C4-2B (cell line): Measurements from ENCODE around the gene WDR59.

ENCODE experiments used
- CTCF ChIP-seq: fragments of 450-650 bp; conservative IDR thresholded peaks from 2 replicates; pipeline ENCODE4 v1.5.1; 2017; ENCODE audit warnings: mild to moderate bottlenecking
- ZFX ChIP-seq: fragments of 450-650 bp; IDR thresholded peaks from 2 replicates; pipeline ENCODE4 v1.6.1; 2017

GRCh38 chr16:74846714-74847113 lies 138.2 kb downstream of the WDR59 start:
- TF ChIP-seq CTCF = no peak
- no peak for TF ChIP-seq ZFX
